GM15510 (cell line): Measurements from ENCODE around the gene KLK4.

ENCODE experiments used
- POLR2A ChIP-seq: IDR thresholded peaks from 3 replicates; pipeline ENCODE4 v1.6.1; 2011; ENCODE audit warnings: borderline replicate concordance; ENCODE audit not compliant: insufficient read length; ENCODE audit errors: extremely low read depth

The KLK4 gene

GRCh38 chr19:50926144-50926543, 14.9 kb upstream of the KLK4 start:
- TF ChIP-seq POLR2A: no peak

- no peak for TF ChIP-seq POLR2A
Observed at GRCh38 chr19:50925734-50926133, 14.5 kb upstream of the KLK4 start.

- no peak for TF ChIP-seq POLR2A
Observed at GRCh38 chr19:50924586-50924985, 13.4 kb upstream of the KLK4 start.

GRCh38 chr19:50922317-50922853, 11.2 kb upstream of the KLK4 start:
- TF ChIP-seq POLR2A: no peak

GRCh38 chr19:50921426-50922316, 10.5 kb upstream of the KLK4 start:
- TF ChIP-seq POLR2A: no peak

- no peak for TF ChIP-seq POLR2A
Observed at GRCh38 chr19:50916069-50916468, 4.9 kb upstream of the KLK4 start.

- TF ChIP-seq POLR2A: no peak
Observed at GRCh38 chr19:50912727-50913716, 1.8 kb upstream of the KLK4 start.

- TF ChIP-seq POLR2A: no peak
Observed at GRCh38 chr19:50912102-50912599, 956 bp upstream of the KLK4 start.

- no peak for TF ChIP-seq POLR2A
Observed at GRCh38 chr19:50910722-50911121, 473 bp downstream of the KLK4 start.

GRCh38 chr19:50909240-50910070, 1.7 kb downstream of the KLK4 start:
- no peak for TF ChIP-seq POLR2A

GRCh38 chr19:50908336-50908735, 2.9 kb downstream of the KLK4 start:
- TF ChIP-seq POLR2A: no peak

- TF ChIP-seq POLR2A: no peak
Observed at GRCh38 chr19:50906217-50906616, 5.0 kb downstream of the KLK4 start.

GRCh38 chr19:50902640-50903039, 8.6 kb downstream of the KLK4 start:
- TF ChIP-seq POLR2A: no peak

GRCh38 chr19:50899569-50899968, 11.6 kb downstream of the KLK4 start:
- no peak for TF ChIP-seq POLR2A
